Activated naive CD4-positive, alpha-beta T cell treated with anti-CD3 and anti-CD28 coated beads, Interleukin-2, amount 50 U/mL, for 16 hours (primary cell): ENCODE data around the gene GPR89B.
"Not testable (repeated sequence)": the region's sequence is repeated elsewhere in the genome, so short reads cannot be mapped to it uniquely, and the experiment has no call there.

Experiments
- DNase-seq: peaks from one replicate; pipeline ENCODE4 v3.0.0-alpha.2; 2020

Gene GPR89B

DNA sequence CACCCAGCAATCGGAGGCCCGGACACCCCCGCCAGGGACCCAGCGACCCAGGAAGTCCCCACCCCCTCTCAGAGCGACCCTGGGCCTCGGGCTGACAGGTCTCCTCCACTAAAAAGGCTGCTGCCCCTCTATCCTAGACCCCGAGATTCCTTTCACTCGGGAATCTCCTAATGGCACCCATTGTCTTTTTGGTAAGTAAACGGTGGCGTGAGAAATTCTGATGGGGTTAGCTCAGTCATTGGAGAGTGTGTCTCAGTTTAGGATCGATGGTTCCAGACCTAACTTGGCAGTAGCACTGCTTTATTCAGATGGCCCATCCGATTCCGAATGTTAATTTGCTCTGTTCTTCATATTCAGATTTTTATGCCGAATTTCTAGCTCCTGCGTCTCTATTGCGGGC, 104.9 kb downstream of the GPR89B start:
- DNase-seq, result not testable (repeated sequence)

- DNase-seq, result not testable (repeated sequence)
Measured at GRCh38 chr1:148037850-148038461, 109.7 kb downstream of the GPR89B start.

GRCh38 chr1:148038462-148039333, 110.5 kb downstream of the GPR89B start:
- DNase-seq, result peak; percentile 66
